K562 (cell line): ENCODE measurements around the gene PSMB2. TPM values are rescaled to one million over a fixed set of nuclear protein-coding genes. Genes with fewer than 3 reads are reported as not detected.
A peak's percentile ranks its signal among the peaks of the same experiment; 100 is the strongest.

Experiments
- BRF1 ChIP-seq: IDR thresholded peaks from 3 replicates; pipeline ENCODE4 v1.6.1; 2011; ENCODE audit warnings: borderline replicate concordance, mild to moderate bottlenecking; ENCODE audit not compliant: insufficient read length; ENCODE audit errors: extremely low read depth
- CHCHD3 ChIP-seq: fragments of 250-450 bp; sonication (Bioruptor Pico); IDR thresholded peaks from 2 replicates; pipeline ENCODE4 v2.1.2; 2022; ENCODE audit warnings: mild to moderate bottlenecking
- GABPB2 ChIP-seq: fragments of 250-450 bp; sonication (Bioruptor Pico); conservative IDR thresholded peaks from 2 replicates; pipeline ENCODE4 v1.5.1; 2021; ENCODE audit warnings: mild to moderate bottlenecking
- HIVEP1 ChIP-seq: fragments of 250-450 bp; sonication (Bioruptor Pico); IDR thresholded peaks from 2 replicates; pipeline ENCODE4 v1.4.0; 2020; ENCODE audit warnings: mild to moderate bottlenecking
- MEIS2 ChIP-seq: fragments of 450-650 bp; IDR thresholded peaks from 2 replicates; pipeline ENCODE4 v1.6.1; 2014; ENCODE audit warnings: mild to moderate bottlenecking; ENCODE audit not compliant: partially characterized antibody
- MTA3 ChIP-seq: fragments of 450-650 bp; formaldehyde crosslinking; IDR thresholded peaks from 2 replicates; pipeline ENCODE4 v1.6.1; 2017; ENCODE audit warnings: mild to moderate bottlenecking, borderline replicate concordance
- NCOR1 ChIP-seq: fragments of 450-650 bp; IDR thresholded peaks from 2 replicates; pipeline ENCODE4 v1.6.1; 2016; ENCODE audit warnings: mild to moderate bottlenecking, moderate library complexity
- RBM14 ChIP-seq: fragments of 200-400 bp; formaldehyde crosslinking; IDR thresholded peaks from 2 replicates; pipeline ENCODE4 v1.6.1; 2018; ENCODE audit warnings: low read depth, mild to moderate bottlenecking, low read length, moderate library complexity, borderline replicate concordance; ENCODE audit not compliant: insufficient read depth
- SMARCA5 ChIP-seq: fragments of 450-650 bp; IDR thresholded peaks from 2 replicates; pipeline ENCODE4 v1.6.1; 2016
- SREBF1 ChIP-seq: fragments of 150-350 bp; IDR thresholded peaks from 2 replicates; pipeline ENCODE4 v1.6.1; 2014; ENCODE audit warnings: antibody characterized with exemption, low read depth, low read length, borderline replicate concordance
- TAF9B ChIP-seq: fragments of 450-650 bp; IDR thresholded peaks from 2 replicates; pipeline ENCODE4 v1.6.1; 2018; ENCODE audit warnings: mild to moderate bottlenecking; ENCODE audit not compliant: partially characterized antibody
- ZBTB43 ChIP-seq: sonication (generic); formaldehyde crosslinking; IDR thresholded peaks from 2 replicates; pipeline ENCODE4 v1.8.0; 2023; ENCODE audit warnings: mild to moderate bottlenecking, missing genetic modification reagents
- ZEB2 ChIP-seq: fragments of 450-650 bp; IDR thresholded peaks from 2 replicates; pipeline ENCODE4 v1.6.1; 2016
- ZNF224 ChIP-seq: sonication (generic); formaldehyde crosslinking; IDR thresholded peaks from 2 replicates; pipeline ENCODE4 v1.8.0; 2022; ENCODE audit warnings: mild to moderate bottlenecking, missing genetic modification reagents
- ZNF311 ChIP-seq: fragments of 250-450 bp; sonication (Bioruptor Pico); IDR thresholded peaks from 2 replicates; pipeline ENCODE4 v1.4.0; 2020; ENCODE audit warnings: mild to moderate bottlenecking, moderate library complexity
- ZNF395 ChIP-seq: fragments of 200-800 bp; sonication (Bioruptor generic); IDR thresholded peaks from 2 replicates; pipeline ENCODE4 v1.6.1; 2017; ENCODE audit warnings: missing genetic modification characterization, missing compliant biosample characterization
- ZNF444 ChIP-seq: fragments of 250-450 bp; sonication (Bioruptor Pico); IDR thresholded peaks from 2 replicates; pipeline ENCODE4 v1.4.0; 2020; ENCODE audit warnings: mild to moderate bottlenecking, moderate library complexity
- ZNF586 ChIP-seq: fragments of 450-650 bp; formaldehyde crosslinking; conservative IDR thresholded peaks from 2 replicates; pipeline ENCODE4 v1.4.0; 2020; ENCODE audit warnings: mild to moderate bottlenecking, moderate library complexity
- ZNF655 ChIP-seq: fragments of 250-450 bp; sonication (Bioruptor Pico); IDR thresholded peaks from 2 replicates; pipeline ENCODE4 v1.5.0; 2021
- ZNF717 ChIP-seq: fragments of 250-450 bp; sonication (Bioruptor Pico); IDR thresholded peaks from 2 replicates; pipeline ENCODE4 v1.5.0; 2021
- ZNF740 ChIP-seq, 3 experiments: fragments of 200-800 bp in 1 of 3; sonication (Bioruptor generic) in 1 of 3; sonication (generic) in 1 of 3; formaldehyde crosslinking in 1 of 3; IDR thresholded peaks; 2 replicates each; pipeline versions ENCODE4 v1.6.1 to v1.8.0; 2016 to 2022; ENCODE audit warnings: mild to moderate bottlenecking in 2 of 3, missing compliant biosample characterization in 2 of 3, missing genetic modification characterization in 2 of 3, missing genetic modification reagents in 1 of 3
- polyA plus RNA-seq, 8 experiments: library from polyadenylated mRNA; depleted of rRNA in 4 of 8; stranded (reverse) in 5 of 8; unstranded in 3 of 8; fragments of >200 nt; fragmentation: Nextera tagmentation in 2 of 8; fragmentation: Illumina TruSeq in 1 of 8; extraction: Ambion mirVana in 2 of 8; extraction: Trizol in 1 of 8; gene quantifications; 2 replicates each; pipeline versions ENCODE4 v1.2.1 to v1.2.3, GENCODE V29; 2011 to 2014; ENCODE audit warnings: inconsistent platforms in 1 of 8, missing spikeins in 1 of 8
- total RNA-seq, 7 experiments: library from RNA; depleted of rRNA in 6 of 7; stranded (reverse); fragments of >200 nt in 6 of 7; fragmentation: Illumina TruSeq in 2 of 7; extraction: Trizol in 2 of 7; gene quantifications; 2 replicates each; pipeline versions ENCODE4 v1.2.1 to v1.2.3, GENCODE V29; 2011 to 2021; ENCODE audit warnings: low replicate concordance in 1 of 7

Gene PSMB2
- total and polyA plus RNA-seq, 9 of the 15 experiments (the other 6 are each of a cell fraction or from before 2014, with no cell fraction given), result 71.7 to 543 (median 165) TPM

GRCh38 chr1:35556484-35557117 is 84.7 kb downstream of the PSMB2 start (continued):
- TF ChIP-seq ZBTB43 (CRISPR knock-in tag) (no peak), MTA3 (0 out of 2 replicates have a peak, but pooled peaks have one; percentile 10), ZNF655 (no peak), SMARCA5 (no peak), BRF1 (no peak), ZNF311 (no peak), CHCHD3 (CRISPR knock-in tag) (no peak), ZNF740 (CRISPR knock-in tag; IDR thresholded peaks at IDR 0.05) (no peak), ZNF740 (tag; IDR thresholded peaks at IDR 0.05) (no peak), MEIS2 (no peak), NCOR1 (no peak), ZNF224 (CRISPR knock-in tag) (no peak), ZNF717 (CRISPR knock-in tag) (no peak), ZNF444 (CRISPR knock-in tag) (no peak), HIVEP1 (CRISPR knock-in tag) (no peak), TAF9B (no peak), GABPB2 (no peak), ZNF395 (peak; percentile 19; the same call in 1 of the 2 replicates), RBM14 (no peak), SREBF1 (no peak), ZNF586 (CRISPR knock-in tag) (no peak), ZEB2 (no peak)
